HEK293 (cell line): ENCODE results near the gene ATP8B1.

Experiments
- CTCF ChIA-PET: fragments of 350-600 bp; formaldehyde crosslinking; extraction: SDS; loops from one replicate; lab custom pipeline; 2021; ENCODE audit warnings: antibody characterized with exemption; lab: Yijun Ruan, JAX
- POLR2A ChIA-PET: fragments of 300-600 bp; formaldehyde crosslinking; extraction: SDS; loops from one replicate; lab custom pipeline; 2020; ENCODE audit warnings: antibody characterized with exemption, inconsistent platforms; lab: Yijun Ruan, JAX
- H3K27ac ChIP-seq: fragments of 200-500 bp; sonication (Bioruptor generic); 2 replicates; pipeline ENCODE4 v1.5.1; 2014; ENCODE audit warnings: low read depth, low read length, control low read depth, inconsistent platforms; ENCODE audit errors: extremely low read depth
- H3K36me3 ChIP-seq, 2 experiments: fragments of 200-500 bp in 1 of 2; sonication (Bioruptor generic) in 1 of 2; 1 replicate in 1 of 2; 2 replicates in 1 of 2; pipeline ENCODE4 v1.5.1; 2014 to 2017; ENCODE audit warnings: inconsistent platforms in 2 of 2, low read length in 2 of 2; ENCODE audit not compliant: control insufficient read depth in 2 of 2, insufficient read depth in 1 of 2
- H3K4me1 ChIP-seq: fragments of 200-500 bp; sonication (Bioruptor generic); 2 replicates; pipeline ENCODE4 v1.5.1; 2014; ENCODE audit warnings: mild to moderate bottlenecking, low read length, inconsistent platforms; ENCODE audit not compliant: control insufficient read depth, insufficient read depth
- H3K4me3 ChIP-seq: 2 replicates; pipeline ENCODE4 v1.5.1; 2011; ENCODE audit warnings: low read depth, mild to moderate bottlenecking, control low read depth, low read length, moderate library complexity
- H3K9me3 ChIP-seq: fragments of 200-500 bp; sonication (Bioruptor generic); 2 replicates; pipeline ENCODE4 v1.5.1; 2014; ENCODE audit warnings: low read depth, low read length, inconsistent platforms; ENCODE audit not compliant: control insufficient read depth, insufficient read depth
- KLF1 ChIP-seq: fragments of 450-650 bp; formaldehyde crosslinking; IDR thresholded peaks from 2 replicates; pipeline ENCODE4 v1.5.1; 2016; ENCODE audit warnings: missing biosample characterization, missing genetic modification characterization
- SP2 ChIP-seq: fragments of 450-650 bp; formaldehyde crosslinking; IDR thresholded peaks from 2 replicates; pipeline ENCODE4 v1.5.1; 2016; ENCODE audit warnings: missing biosample characterization, missing genetic modification characterization
- ZBTB7A ChIP-seq: fragments of 450-650 bp; formaldehyde crosslinking; IDR thresholded peaks from 2 replicates; pipeline ENCODE4 v1.5.1; 2016; ENCODE audit warnings: low read depth, missing biosample characterization, missing genetic modification characterization
- ZNF133 ChIP-seq: fragments of 450-650 bp; formaldehyde crosslinking; IDR thresholded peaks from 2 replicates; pipeline ENCODE4 v1.5.1; 2016; ENCODE audit warnings: missing biosample characterization, missing genetic modification characterization
- ZNF19 ChIP-seq: fragments of 450-650 bp; formaldehyde crosslinking; IDR thresholded peaks from 2 replicates; pipeline ENCODE4; 2016; ENCODE audit warnings: missing biosample characterization, missing genetic modification characterization, low read depth
- ZNF23 ChIP-seq: fragments of 450-650 bp; formaldehyde crosslinking; IDR thresholded peaks from 2 replicates; pipeline ENCODE4 v1.5.1; 2016; ENCODE audit warnings: missing biosample characterization, missing genetic modification characterization, borderline replicate concordance
- ZNF426 ChIP-seq: fragments of 450-650 bp; formaldehyde crosslinking; IDR thresholded peaks from 2 replicates; pipeline ENCODE4 v1.5.1; 2017; ENCODE audit warnings: missing biosample characterization, missing genetic modification characterization, mild to moderate bottlenecking, inconsistent platforms, moderate library complexity
- ZNF433 ChIP-seq: fragments of 450-650 bp; formaldehyde crosslinking; IDR thresholded peaks from 2 replicates; pipeline ENCODE4 v1.5.1; 2016; ENCODE audit warnings: missing biosample characterization, missing genetic modification characterization, low read depth
- ZNF621 ChIP-seq: fragments of 450-650 bp; formaldehyde crosslinking; IDR thresholded peaks from 2 replicates; pipeline ENCODE4 v1.5.1; 2017; ENCODE audit warnings: missing biosample characterization, missing genetic modification characterization
- ZNF645 ChIP-seq: fragments of 450-650 bp; formaldehyde crosslinking; IDR thresholded peaks from 2 replicates; pipeline ENCODE4; 2016; ENCODE audit warnings: missing biosample characterization, missing genetic modification characterization
- ZSCAN4 ChIP-seq: fragments of 450-650 bp; formaldehyde crosslinking; IDR thresholded peaks from 2 replicates; pipeline ENCODE4 v1.5.1; 2017; ENCODE audit warnings: missing biosample characterization, missing genetic modification characterization
- TF ChIP-seq, protein P1 (sequence below): fragments of 450-650 bp; formaldehyde crosslinking; optimal IDR thresholded peaks from 2 replicates; pipeline ENCODE3; 2016; ENCODE audit warnings: missing biosample characterization, mild to moderate bottlenecking, missing genetic modification characterization
- TF ChIP-seq, protein P2 (sequence below): fragments of 450-650 bp; formaldehyde crosslinking; IDR thresholded peaks from 2 replicates; pipeline ENCODE4 v1.5.1; 2017; ENCODE audit warnings: missing biosample characterization, missing genetic modification characterization
- TF ChIP-seq, protein P3 (sequence below): sonication (generic); formaldehyde crosslinking; IDR thresholded peaks from 2 replicates; pipeline ENCODE4 v1.8.1; 2022; ENCODE audit warnings: mild to moderate bottlenecking, moderate library complexity, missing genetic modification reagents

The ATP8B1 gene

GRCh38 chr18:57677262-57678211 lies 125.6 kb downstream of the ATP8B1 start (continued):
- TF ChIP-seq ZSCAN4, result no peak
- TF ChIP-seq, protein P1, sequence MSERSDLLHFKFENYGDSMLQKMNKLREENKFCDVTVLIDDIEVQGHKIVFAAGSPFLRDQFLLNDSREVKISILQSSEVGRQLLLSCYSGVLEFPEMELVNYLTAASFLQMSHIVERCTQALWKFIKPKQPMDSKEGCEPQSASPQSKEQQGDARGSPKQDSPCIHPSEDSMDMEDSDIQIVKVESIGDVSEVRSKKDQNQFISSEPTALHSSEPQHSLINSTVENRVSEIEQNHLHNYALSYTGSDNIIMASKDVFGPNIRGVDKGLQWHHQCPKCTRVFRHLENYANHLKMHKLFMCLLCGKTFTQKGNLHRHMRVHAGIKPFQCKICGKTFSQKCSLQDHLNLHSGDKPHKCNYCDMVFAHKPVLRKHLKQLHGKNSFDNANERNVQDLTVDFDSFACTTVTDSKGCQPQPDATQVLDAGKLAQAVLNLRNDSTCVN (tag by site-specific recombination), result no peak
- no peak for TF ChIP-seq KLF1 (tag by site-specific recombination)
- no peak for TF ChIP-seq ZNF23 (tag by site-specific recombination)
- no peak for TF ChIP-seq ZNF621 (tag by site-specific recombination)
- TF ChIP-seq, protein P2, sequence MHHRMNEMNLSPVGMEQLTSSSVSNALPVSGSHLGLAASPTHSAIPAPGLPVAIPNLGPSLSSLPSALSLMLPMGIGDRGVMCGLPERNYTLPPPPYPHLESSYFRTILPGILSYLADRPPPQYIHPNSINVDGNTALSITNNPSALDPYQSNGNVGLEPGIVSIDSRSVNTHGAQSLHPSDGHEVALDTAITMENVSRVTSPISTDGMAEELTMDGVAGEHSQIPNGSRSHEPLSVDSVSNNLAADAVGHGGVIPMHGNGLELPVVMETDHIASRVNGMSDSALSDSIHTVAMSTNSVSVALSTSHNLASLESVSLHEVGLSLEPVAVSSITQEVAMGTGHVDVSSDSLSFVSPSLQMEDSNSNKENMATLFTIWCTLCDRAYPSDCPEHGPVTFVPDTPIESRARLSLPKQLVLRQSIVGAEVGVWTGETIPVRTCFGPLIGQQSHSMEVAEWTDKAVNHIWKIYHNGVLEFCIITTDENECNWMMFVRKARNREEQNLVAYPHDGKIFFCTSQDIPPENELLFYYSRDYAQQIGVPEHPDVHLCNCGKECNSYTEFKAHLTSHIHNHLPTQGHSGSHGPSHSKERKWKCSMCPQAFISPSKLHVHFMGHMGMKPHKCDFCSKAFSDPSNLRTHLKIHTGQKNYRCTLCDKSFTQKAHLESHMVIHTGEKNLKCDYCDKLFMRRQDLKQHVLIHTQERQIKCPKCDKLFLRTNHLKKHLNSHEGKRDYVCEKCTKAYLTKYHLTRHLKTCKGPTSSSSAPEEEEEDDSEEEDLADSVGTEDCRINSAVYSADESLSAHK (tag by site-specific recombination), result no peak
- TF ChIP-seq, protein P3, sequence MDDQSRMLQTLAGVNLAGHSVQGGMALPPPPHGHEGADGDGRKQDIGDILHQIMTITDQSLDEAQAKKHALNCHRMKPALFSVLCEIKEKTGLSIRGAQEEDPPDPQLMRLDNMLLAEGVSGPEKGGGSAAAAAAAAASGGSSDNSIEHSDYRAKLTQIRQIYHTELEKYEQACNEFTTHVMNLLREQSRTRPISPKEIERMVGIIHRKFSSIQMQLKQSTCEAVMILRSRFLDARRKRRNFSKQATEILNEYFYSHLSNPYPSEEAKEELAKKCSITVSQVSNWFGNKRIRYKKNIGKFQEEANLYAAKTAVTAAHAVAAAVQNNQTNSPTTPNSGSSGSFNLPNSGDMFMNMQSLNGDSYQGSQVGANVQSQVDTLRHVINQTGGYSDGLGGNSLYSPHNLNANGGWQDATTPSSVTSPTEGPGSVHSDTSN (CRISPR knock-in tag), result no peak
- no peak for TF ChIP-seq ZNF133 (tag by site-specific recombination)
- no peak for TF ChIP-seq SP2 (tag by site-specific recombination)
- no peak for TF ChIP-seq ZBTB7A (tag by site-specific recombination)

DNA sequence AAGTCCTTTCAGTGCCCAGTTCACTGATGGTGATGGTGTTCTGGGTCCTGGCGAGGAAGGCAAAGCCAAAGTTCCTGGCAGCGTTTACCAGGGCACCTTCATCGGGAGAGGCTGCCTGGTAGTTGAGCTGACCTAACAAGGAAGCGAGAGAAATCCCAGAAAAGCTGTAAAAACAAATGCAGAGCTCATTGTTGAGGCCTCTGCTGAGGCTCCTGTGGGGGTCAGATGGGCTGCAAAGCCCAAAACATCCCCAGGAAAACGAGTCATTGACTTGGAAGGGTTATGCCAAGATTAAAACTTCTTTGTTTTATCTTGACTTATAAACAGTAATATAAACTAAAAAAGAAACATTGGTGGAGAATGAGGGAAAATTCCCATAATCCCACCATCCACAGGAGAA lies 128.2 kb downstream of the ATP8B1 start:
- H3K4me1 ChIP-seq, result no peaks in the 10 kb centered on the region
- no peak overlapping the region for H3K4me3 ChIP-seq
- no peak overlapping the region for H3K27ac ChIP-seq
- no peaks in the 10 kb centered on the region for H3K9me3 ChIP-seq
- no peaks in the 10 kb centered on the region for H3K36me3 ChIP-seq
- ChIA-PET CTCF (interaction anchor here (0.6 to 0.7 kb wide), 2 partner anchors 16 to 24 kb away, joined by 3 to 4 read pairs; no protein-coding TSS in a partner anchor), POLR2A (no interaction called here)
- TF ChIP-seq ZNF426 (tag by site-specific recombination) (no peak), ZNF19 (tag by site-specific recombination) (no peak), ZNF645 (tag by site-specific recombination) (no peak), ZNF433 (tag by site-specific recombination) (no peak), ZBTB7A (tag by site-specific recombination) (no peak)
